MCF 10A (cell line): ENCODE results near the gene SRGAP3. TPM values are rescaled to one million over a fixed set of nuclear protein-coding genes. Genes with fewer than 3 reads are reported as not detected.

Experiments
- BruUV-seq: library from RNA; stranded (reverse); fragments of 400-500 nt; replicated peaks from 2 replicates; lab custom pipeline; 2021; lab: Mats Ljungman, UMichigan
- CTCF ChIA-PET: fragments of 300-600 bp; sonication (Branson Sonifier 250); formaldehyde crosslinking; extraction: SDS; loops from one replicate; lab custom pipeline; 2021; ENCODE audit warnings: antibody characterized with exemption, inconsistent platforms; lab: Yijun Ruan, JAX
- POLR2A ChIA-PET: fragments of 300-600, 350-650 bp; sonication (Branson Sonifier 250); formaldehyde crosslinking; extraction: SDS; loops from one replicate; lab custom pipeline; 2020; ENCODE audit warnings: antibody characterized with exemption, inconsistent platforms; lab: Yijun Ruan, JAX
- DNase-seq: peaks from one replicate; pipeline ENCODE4 v3.0.0-alpha.2; 2018; ENCODE audit not compliant: unreplicated experiment
- H3K27ac Mint-ChIP-seq: one replicate; pipeline ENCODE4 v1.8.0; 2022; ENCODE audit warnings: mild to moderate bottlenecking, low read depth, mixed read lengths; ENCODE audit not compliant: unreplicated experiment
- H3K27me3 Mint-ChIP-seq: one replicate; pipeline ENCODE4 v1.8.0; 2022; ENCODE audit warnings: mixed read lengths; ENCODE audit not compliant: insufficient read depth, unreplicated experiment
- H3K36me3 Mint-ChIP-seq: one replicate; pipeline ENCODE4 v1.8.0; 2022; ENCODE audit warnings: mild to moderate bottlenecking, moderate library complexity, mixed read lengths; ENCODE audit not compliant: insufficient read depth, unreplicated experiment
- H3K4me1 Mint-ChIP-seq: one replicate; pipeline ENCODE4 v1.8.0; 2022; ENCODE audit warnings: mixed read lengths; ENCODE audit not compliant: insufficient read depth, unreplicated experiment
- H3K4me3 Mint-ChIP-seq: one replicate; pipeline ENCODE4 v1.8.0; 2022; ENCODE audit warnings: mild to moderate bottlenecking, moderate library complexity, mixed read lengths; ENCODE audit not compliant: unreplicated experiment
- H3K9me3 Mint-ChIP-seq: one replicate; pipeline ENCODE4 v1.8.0; 2022; ENCODE audit warnings: mixed read lengths; ENCODE audit not compliant: unreplicated experiment
- intact Hi-C: fragments of 100-400 bp; cut with micrococcal nuclease; formaldehyde crosslinking; loops from 2 replicates; pipeline ENCODE4 v1.14.1; 2022
- total RNA-seq: library from RNA; stranded (reverse); gene quantifications from 2 replicates; pipeline ENCODE4 v1.2.3, GENCODE V29; 2022
- TF ChIP-seq, protein P1 (sequence below): fragments of 200-600 bp; IDR thresholded peaks from one replicate; pipeline ENCODE4 v1.8.0; 2022; ENCODE audit warnings: antibody characterized with exemption, mild to moderate bottlenecking; ENCODE audit not compliant: unreplicated experiment

SRGAP3 gene
- total RNA-seq, 1 experiment from 2014 or later, result 19.8 TPM

DNA sequence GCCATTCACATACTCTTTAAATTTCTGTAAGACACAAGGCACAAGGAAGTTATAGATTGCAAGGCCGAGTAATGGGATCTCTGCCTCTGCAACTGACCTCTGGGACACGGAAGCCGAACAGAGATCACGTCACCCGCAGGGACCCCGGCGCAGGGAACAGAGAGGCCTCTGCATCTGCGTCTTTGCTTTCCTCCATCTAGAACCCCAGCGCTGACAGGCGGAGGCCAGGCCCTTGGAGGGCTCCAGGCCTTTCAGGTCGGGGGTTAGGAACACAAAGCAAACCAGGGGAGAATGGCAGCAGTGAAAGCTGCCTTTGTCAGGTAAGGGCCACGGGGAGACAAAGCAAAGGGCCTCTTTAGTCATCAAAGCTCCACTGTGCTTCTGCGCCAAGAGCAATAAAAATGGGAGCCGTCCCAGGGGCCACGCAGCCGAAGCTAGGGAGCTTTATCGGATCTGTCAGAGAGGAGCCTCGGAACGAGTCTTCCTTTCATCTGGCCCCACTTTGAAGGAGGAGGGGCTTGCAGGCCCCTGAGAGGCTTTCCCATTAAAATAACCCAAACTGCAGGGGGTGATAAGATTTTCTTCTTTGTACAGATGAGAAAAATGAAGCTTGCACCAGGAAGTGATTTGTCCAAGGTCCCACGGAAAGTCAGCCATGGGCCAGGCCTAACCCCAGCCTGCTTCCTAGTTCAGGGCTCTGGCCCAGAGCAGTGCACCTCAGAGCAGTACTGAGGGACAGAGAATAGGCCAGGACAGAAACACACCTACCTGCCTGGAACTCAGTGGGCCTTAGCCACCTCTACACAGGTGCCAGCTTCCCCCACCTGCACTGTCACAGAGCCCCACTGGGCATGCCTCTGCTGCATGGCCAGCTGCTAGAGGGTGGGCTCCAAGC lies 201.7 kb downstream of the SRGAP3 start:
- no peak overlapping the region for H3K27ac Mint-ChIP-seq
- DNase-seq, result no peak
- peaks cover 56% of the 10 kb centered on the region for H3K36me3 Mint-ChIP-seq
- intact Hi-C loops, result no loop called here
- no peak overlapping the region for H3K4me3 Mint-ChIP-seq
- POLR2A ChIA-PET, result no interaction called here
- no peaks in the 10 kb centered on the region for H3K9me3 Mint-ChIP-seq
- TF ChIP-seq, protein P1, sequence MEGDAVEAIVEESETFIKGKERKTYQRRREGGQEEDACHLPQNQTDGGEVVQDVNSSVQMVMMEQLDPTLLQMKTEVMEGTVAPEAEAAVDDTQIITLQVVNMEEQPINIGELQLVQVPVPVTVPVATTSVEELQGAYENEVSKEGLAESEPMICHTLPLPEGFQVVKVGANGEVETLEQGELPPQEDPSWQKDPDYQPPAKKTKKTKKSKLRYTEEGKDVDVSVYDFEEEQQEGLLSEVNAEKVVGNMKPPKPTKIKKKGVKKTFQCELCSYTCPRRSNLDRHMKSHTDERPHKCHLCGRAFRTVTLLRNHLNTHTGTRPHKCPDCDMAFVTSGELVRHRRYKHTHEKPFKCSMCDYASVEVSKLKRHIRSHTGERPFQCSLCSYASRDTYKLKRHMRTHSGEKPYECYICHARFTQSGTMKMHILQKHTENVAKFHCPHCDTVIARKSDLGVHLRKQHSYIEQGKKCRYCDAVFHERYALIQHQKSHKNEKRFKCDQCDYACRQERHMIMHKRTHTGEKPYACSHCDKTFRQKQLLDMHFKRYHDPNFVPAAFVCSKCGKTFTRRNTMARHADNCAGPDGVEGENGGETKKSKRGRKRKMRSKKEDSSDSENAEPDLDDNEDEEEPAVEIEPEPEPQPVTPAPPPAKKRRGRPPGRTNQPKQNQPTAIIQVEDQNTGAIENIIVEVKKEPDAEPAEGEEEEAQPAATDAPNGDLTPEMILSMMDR, result no peak
- H3K27me3 Mint-ChIP-seq, result no peaks in the 10 kb centered on the region
- no peaks in the 10 kb centered on the region for H3K4me1 Mint-ChIP-seq
- no TSS peak for BruUV-seq
- CTCF ChIA-PET, result interaction anchor here (0.7 to 1.1 kb wide), 2 partner anchors 76 to 305 kb away, joined by 3 read pairs; no protein-coding TSS in a partner anchor

DNA sequence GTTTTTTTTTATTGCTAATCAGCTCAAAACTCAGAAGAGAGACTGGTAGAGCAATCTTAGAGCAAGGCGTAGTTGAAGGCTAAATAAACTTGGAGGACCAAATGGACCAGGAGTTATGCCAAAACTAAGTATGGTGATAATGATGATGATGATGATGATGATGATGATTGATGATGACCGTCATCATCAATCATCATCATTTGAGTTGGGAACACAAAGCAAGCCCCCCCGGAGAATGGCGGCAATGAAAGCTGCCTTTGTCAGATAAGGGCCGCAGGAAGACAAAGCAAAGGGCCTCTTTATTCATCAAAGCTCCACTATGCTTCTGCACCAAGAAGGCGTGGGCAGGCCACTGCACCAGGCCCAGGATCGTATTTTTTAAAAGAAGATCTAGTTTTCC lies 204.1 kb downstream of the SRGAP3 start:
- H3K9me3 Mint-ChIP-seq, result no peaks in the 10 kb centered on the region
- no TSS peak for BruUV-seq
- no peak overlapping the region for H3K4me3 Mint-ChIP-seq
- no peaks in the 10 kb centered on the region for H3K27me3 Mint-ChIP-seq
- no peaks in the 10 kb centered on the region for H3K4me1 Mint-ChIP-seq
- no peak overlapping the region for H3K27ac Mint-ChIP-seq
- intact Hi-C loops, result no loop called here
- TF ChIP-seq, protein P1, result no peak
- CTCF ChIA-PET, result interaction anchor here (0.5 to 1.5 kb wide), 5 partner anchors 21 to 257 kb away, joined by 3 to 7 read pairs (median 4); no protein-coding TSS in a partner anchor
- DNase-seq, result no peak
- POLR2A ChIA-PET, result no interaction called here
- peaks cover 52% of the 10 kb centered on the region for H3K36me3 Mint-ChIP-seq

DNA sequence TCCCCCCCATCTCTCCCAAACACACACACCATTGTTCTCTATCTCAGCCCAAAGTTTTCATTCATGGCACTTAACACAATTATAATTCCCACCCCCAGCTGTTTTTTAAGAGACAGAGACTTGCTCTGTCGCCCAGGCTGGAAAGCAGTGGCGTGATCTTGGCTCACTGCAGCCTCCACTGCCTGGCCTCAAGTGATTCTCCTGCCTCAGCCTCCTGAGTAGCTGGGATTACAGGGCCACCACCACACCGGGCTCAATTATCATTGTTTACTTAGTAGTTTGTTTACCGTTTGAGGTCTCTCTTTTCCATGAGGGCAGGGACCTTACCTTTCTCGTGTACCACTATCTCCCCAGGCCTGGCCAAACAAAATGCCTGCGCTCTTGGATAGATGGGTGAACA lies 206.4 kb downstream of the SRGAP3 start:
- Mint-ChIP-seq H3K9me3 (no peaks in the 10 kb centered on the region), H3K27ac (no peak overlapping the region), H3K4me1 (no peaks in the 10 kb centered on the region), H3K27me3 (no peaks in the 10 kb centered on the region), H3K36me3 (peaks cover 43% of the 10 kb centered on the region), H3K4me3 (no peak overlapping the region)
- CTCF ChIA-PET, result no interaction called here
- no TSS peak for BruUV-seq
- POLR2A ChIA-PET, result interaction anchor here (0.7 kb wide), 1 partner anchor 254 kb away, joined by 5 read pairs; no protein-coding TSS in a partner anchor
- no peak for DNase-seq
- intact Hi-C loops, result no loop called here
- TF ChIP-seq, protein P1, result no peak

DNA sequence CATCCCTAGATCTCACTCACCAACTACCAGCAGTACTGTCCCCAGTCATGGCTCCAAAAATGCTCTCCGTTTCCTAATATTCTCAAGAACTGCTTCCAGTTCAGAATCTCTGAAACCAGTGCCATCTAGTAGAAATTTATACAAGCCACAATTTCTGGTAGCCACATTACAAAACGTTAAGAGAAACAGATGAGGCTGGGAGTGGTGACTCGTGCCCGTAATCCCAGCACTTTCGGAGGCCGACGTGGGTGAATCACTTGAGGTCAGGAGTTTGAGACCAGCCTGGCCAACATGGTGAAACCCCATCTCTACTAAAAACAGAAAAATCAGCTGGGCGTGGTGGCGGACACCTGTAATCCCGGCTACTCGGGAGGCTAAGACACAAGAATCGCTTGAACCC lies 207.8 kb downstream of the SRGAP3 start:
- no peaks in the 10 kb centered on the region for H3K27me3 Mint-ChIP-seq

More for the DNA sequence above, 207.8 kb downstream of the SRGAP3 start:
- H3K9me3 Mint-ChIP-seq, result no peaks in the 10 kb centered on the region
- no peak overlapping the region for H3K27ac Mint-ChIP-seq
- TF ChIP-seq, protein P1, result no peak
- no peak overlapping the region for H3K4me3 Mint-ChIP-seq
- BruUV-seq, result no TSS peak
- CTCF ChIA-PET, result interaction anchor here (0.6 kb wide), 1 partner anchor 338 kb away, joined by 3 read pairs; no protein-coding TSS in a partner anchor
- intact Hi-C loops, result no loop called here
- POLR2A ChIA-PET, result interaction anchor here (0.6 kb wide), 1 partner anchor 19 kb away, joined by 3 read pairs; no protein-coding TSS in a partner anchor
- no peak for DNase-seq
- H3K4me1 Mint-ChIP-seq, result no peaks in the 10 kb centered on the region
- peaks cover 29% of the 10 kb centered on the region for H3K36me3 Mint-ChIP-seq
